AG09319 (cell line): ENCODE results near the gene LTB4R.

Source experiments
- DNase-seq: peaks from one replicate; pipeline ENCODE4 v3.0.0-alpha.2; 2010; ENCODE audit warnings: low read depth; ENCODE audit errors: extremely low read depth
- TF ChIP-seq, protein P1 (sequence below): IDR thresholded peaks from 2 replicates; pipeline ENCODE4 v1.5.1; 2011; ENCODE audit warnings: low read depth, mild to moderate bottlenecking, inconsistent platforms, low read length, moderate library complexity

LTB4R gene

DNA sequence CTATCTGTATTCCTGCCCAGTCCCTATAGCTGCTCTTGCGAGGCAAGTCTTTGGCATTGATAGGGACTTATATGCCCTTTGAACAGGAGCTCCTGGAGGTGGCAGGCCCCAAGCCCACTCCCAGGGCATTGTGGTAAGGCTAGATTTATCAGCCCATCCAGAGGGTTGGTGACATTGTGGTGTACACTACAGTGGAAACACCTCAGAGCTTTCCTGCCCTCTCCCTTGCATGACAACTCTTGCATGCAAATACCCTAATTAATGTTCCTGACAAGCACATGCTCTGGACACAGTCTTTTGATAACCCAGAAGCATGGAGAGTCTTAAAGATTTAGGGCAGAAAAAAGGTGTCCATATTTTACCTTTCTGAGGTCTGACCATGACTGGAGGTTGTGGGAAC, 29.3 kb downstream of the LTB4R start:
- DNase-seq, result no peak
- TF ChIP-seq, protein P1, sequence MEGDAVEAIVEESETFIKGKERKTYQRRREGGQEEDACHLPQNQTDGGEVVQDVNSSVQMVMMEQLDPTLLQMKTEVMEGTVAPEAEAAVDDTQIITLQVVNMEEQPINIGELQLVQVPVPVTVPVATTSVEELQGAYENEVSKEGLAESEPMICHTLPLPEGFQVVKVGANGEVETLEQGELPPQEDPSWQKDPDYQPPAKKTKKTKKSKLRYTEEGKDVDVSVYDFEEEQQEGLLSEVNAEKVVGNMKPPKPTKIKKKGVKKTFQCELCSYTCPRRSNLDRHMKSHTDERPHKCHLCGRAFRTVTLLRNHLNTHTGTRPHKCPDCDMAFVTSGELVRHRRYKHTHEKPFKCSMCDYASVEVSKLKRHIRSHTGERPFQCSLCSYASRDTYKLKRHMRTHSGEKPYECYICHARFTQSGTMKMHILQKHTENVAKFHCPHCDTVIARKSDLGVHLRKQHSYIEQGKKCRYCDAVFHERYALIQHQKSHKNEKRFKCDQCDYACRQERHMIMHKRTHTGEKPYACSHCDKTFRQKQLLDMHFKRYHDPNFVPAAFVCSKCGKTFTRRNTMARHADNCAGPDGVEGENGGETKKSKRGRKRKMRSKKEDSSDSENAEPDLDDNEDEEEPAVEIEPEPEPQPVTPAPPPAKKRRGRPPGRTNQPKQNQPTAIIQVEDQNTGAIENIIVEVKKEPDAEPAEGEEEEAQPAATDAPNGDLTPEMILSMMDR, result no peak

DNA sequence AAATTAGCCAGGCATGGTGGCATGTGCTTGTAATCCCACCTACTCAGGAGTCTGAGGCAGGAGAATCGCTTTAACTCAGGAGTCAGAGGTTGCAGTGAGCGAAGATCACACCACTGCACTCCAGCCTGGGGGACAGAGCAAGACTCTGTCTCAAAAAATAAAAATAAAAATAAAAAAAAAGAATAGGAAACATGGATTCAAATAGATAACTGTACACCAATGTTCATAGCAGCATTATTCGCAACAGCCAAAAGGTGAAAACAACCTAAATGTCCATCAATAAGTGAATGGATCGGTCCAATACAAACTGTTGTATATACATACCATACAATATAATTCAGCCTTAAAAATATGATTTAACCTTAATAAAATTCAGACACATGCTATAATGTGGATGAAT, 31.6 kb downstream of the LTB4R start:
- TF ChIP-seq, protein P1, result no peak
- DNase-seq, result no peak

DNA sequence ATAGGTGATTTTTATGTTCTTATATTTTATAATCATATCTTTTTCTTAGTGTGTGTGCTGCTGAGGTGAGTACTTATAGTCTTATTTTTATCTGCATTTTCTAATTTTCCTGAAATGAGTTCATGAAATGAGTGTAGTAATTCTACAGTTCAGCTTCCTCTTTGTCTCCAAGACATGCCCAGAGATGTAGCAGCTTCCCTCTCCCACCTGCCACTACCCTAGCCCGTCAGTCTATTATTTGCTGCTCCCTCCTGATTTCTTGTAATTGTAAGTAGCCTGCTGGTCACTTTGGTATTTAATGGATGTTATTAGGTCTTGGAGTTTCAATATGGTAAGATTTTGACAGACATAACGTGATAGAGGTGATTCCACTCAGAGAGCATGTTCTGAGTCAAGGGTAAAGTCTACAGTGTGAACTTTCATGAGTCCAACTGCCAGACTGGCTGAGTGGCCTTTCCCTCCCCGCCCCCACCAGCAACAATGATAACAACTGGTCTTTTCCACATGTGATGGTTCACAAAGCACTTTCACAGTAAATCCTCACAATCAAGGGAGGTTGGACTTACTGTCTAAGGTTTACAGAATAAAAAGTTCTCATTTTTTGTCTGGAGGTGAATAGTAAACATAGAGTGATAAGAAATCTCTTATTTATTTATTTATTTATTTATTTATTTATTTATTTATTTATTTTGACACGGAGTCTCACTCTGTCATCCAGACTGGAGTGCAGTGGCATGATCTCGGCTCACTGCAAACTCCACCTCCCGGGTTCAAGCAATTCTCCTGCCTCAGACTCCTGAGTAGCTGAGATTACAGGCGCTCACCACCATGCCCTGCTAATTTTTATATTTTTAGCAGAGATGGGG, 32.7 kb downstream of the LTB4R start:
- no peak for DNase-seq
- TF ChIP-seq, protein P1, result no peak

DNA sequence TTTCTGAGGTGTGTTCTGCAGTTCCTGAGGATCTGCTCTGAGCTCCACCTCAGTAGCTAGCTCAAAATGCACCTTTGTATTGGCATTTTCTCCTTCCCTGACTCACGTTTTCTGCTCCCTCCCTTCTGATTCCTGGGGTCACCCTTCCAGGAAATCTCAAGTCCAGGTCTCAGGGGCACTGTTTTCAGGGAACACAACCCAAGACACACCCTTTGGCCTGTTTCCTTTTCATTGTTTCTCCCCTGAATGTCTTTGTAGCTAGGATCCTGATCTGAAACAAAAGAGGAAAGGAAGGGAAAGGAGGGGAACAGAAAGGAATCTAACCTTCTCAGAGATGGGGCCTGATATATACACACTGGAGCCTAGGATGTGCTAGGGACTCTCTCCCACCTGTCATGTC, 35.8 kb downstream of the LTB4R start:
- no peak for DNase-seq
- TF ChIP-seq, protein P1, result no peak

DNA sequence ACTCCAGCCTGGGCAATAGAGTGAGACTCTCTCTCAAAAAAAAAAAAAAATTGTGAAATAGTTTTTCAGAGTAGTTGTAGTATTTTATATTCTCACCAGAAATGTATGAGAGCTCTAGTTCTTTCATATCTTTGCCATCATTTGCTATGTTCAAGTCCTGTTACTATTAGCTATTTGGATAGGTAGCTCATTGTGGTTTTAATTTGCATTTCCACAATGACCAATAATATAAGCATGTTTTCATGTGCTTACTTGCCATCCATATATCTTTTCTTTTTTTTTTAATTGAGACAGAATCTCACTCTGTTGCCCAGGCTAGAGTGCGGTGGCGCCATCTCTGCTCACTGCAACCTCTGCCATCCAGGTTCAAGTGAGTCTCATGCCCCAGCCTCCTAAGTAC, 36.9 kb downstream of the LTB4R start:
- no peak for DNase-seq
- TF ChIP-seq, protein P1, result no peak

DNA sequence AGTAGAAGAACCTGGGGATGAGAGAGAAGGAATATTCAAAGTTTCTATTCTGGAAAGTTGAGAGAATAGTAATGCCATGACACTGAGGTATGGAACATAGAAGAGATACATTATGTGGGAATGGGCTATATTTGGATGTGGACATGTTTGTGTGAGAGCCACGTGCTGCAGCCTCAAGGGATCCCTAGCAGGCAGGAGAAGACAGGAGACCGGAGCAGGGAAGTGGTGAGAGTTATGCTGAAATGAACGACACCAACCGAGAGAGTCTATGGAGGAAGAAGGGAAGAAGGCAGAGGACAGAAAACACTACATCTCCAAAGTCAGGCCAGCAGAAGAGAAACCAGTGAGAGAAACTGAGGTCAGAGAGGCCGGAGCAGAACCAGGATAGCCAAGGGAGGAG, 38.4 kb downstream of the LTB4R start:
- TF ChIP-seq, protein P1, result no peak
- no peak for DNase-seq

DNA sequence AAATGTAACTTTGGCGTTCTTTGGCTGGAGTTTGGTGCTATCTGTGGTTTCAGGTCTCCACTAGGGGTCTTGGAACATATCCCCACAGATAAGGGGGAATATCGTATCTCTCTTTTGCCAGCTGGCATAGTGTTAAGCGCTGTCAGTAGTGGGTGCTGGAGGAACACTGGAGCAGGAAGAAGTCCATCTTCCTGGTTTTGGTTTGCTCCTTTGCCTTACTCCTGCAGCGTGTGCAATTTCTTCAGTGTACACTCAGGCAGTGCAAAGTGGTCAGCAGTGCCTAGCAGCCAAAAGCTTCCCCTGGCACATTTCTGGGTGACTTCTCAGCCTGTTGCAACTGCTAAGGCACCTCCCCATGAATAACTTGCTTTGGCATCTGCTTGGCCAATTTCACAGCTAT, 40.2 kb downstream of the LTB4R start:
- TF ChIP-seq, protein P1, result peak; percentile 15
- DNase-seq, result no peak
